Calu3 (cell line): ENCODE results near the gene FAM131C. TPM values are rescaled to one million over a fixed set of nuclear protein-coding genes. Genes with fewer than 3 reads are reported as not detected.
A peak's percentile ranks its signal among the peaks of the same experiment; 100 is the strongest.
"Not testable (repeated sequence)": the region's sequence is repeated elsewhere in the genome, so short reads cannot be mapped to it uniquely, and the experiment has no call there.

ENCODE experiments used
- BruUV-seq: library from RNA; stranded (reverse); fragments of 400-500 nt; replicated peaks from 2 replicates; lab custom pipeline; 2021; lab: Mats Ljungman, UMichigan
- CTCF ChIA-PET: fragments of 300-600 bp; sonication (Branson Sonifier 250); formaldehyde crosslinking; loops from one replicate; lab custom pipeline; 2022; ENCODE audit warnings: antibody characterized with exemption; lab: Charles Lee
- DNase-seq: peaks from one replicate; pipeline ENCODE4 v3.0.0; 2022
- H3K27ac Mint-ChIP-seq: one replicate; pipeline ENCODE4 v1.8.0; 2022; ENCODE audit warnings: mixed read lengths; ENCODE audit not compliant: unreplicated experiment
- H3K27me3 Mint-ChIP-seq: one replicate; pipeline ENCODE4 v1.8.0; 2022; ENCODE audit warnings: mixed read lengths; ENCODE audit not compliant: unreplicated experiment
- H3K36me3 Mint-ChIP-seq: one replicate; pipeline ENCODE4 v1.8.0; 2022; ENCODE audit warnings: mild to moderate bottlenecking, moderate library complexity, mixed read lengths; ENCODE audit not compliant: insufficient read depth, unreplicated experiment
- H3K4me1 Mint-ChIP-seq: one replicate; pipeline ENCODE4 v1.8.0; 2022; ENCODE audit warnings: mild to moderate bottlenecking, low read depth, mixed read lengths; ENCODE audit not compliant: unreplicated experiment
- H3K4me3 Mint-ChIP-seq: one replicate; pipeline ENCODE4 v1.8.0; 2022; ENCODE audit warnings: mild to moderate bottlenecking, low read depth, moderate library complexity, mixed read lengths; ENCODE audit not compliant: unreplicated experiment
- H3K9me3 Mint-ChIP-seq: one replicate; pipeline ENCODE4 v1.8.0; 2022; ENCODE audit warnings: low read depth, mixed read lengths; ENCODE audit not compliant: unreplicated experiment
- CTCF ChIP-seq: fragments of 200-600 bp; IDR thresholded peaks from one replicate; pipeline ENCODE4 v1.8.0; 2022; ENCODE audit warnings: antibody characterized with exemption; ENCODE audit not compliant: unreplicated experiment
- intact Hi-C: fragments of 100-400 bp; cut with micrococcal nuclease; formaldehyde crosslinking; loops from one replicate; pipeline ENCODE4 v1.10.0; 2022; ENCODE audit not compliant: unreplicated experiment
- total RNA-seq: library from RNA; stranded (reverse); gene quantifications from 2 replicates; pipeline ENCODE4 v1.2.3, GENCODE V29; 2022

Gene FAM131C
- total RNA-seq, 1 experiment from 2014 or later, result 0.94 TPM

- CTCF ChIA-PET, result no interaction called here
- Mint-ChIP-seq H3K27ac (no peak overlapping the region), H3K4me3 (no peak overlapping the region), H3K27me3 (peaks cover 37% of the 10 kb centered on the region), H3K9me3 (no peaks in the 10 kb centered on the region), H3K36me3 (no peaks in the 10 kb centered on the region), H3K4me1 (peaks cover 21% of the 10 kb centered on the region)
- no peak for DNase-seq
- no TSS peak for BruUV-seq
- no peak for TF ChIP-seq CTCF
- intact Hi-C loops, result no loop called here
These were observed 8.2 kb downstream of the FAM131C start for GRCh38 chr1:16065269-16065576.

- peak overlapping the region; percentile 20 for H3K27ac Mint-ChIP-seq
- intact Hi-C loops, result no loop called here
- no peak overlapping the region for H3K4me3 Mint-ChIP-seq
- no TSS peak for BruUV-seq
- no peak for DNase-seq
- no peak for TF ChIP-seq CTCF
- CTCF ChIA-PET, result no interaction called here
- H3K4me1 Mint-ChIP-seq, result peaks cover 21% of the 10 kb centered on the region
- H3K27me3 Mint-ChIP-seq, result peaks cover 40% of the 10 kb centered on the region
- H3K9me3 Mint-ChIP-seq, result no peaks in the 10 kb centered on the region
- H3K36me3 Mint-ChIP-seq, result no peaks in the 10 kb centered on the region
These were observed 8.7 kb downstream of the FAM131C start for GRCh38 chr1:16064536-16065268.

GRCh38 chr1:16063921-16064320, 9.5 kb downstream of the FAM131C start:
- Mint-ChIP-seq H3K27ac (no peak overlapping the region), H3K36me3 (no peaks in the 10 kb centered on the region)
- CTCF ChIA-PET, result no interaction called here

GRCh38 chr1:16063226-16063829, 10.1 kb downstream of the FAM131C start:
- intact Hi-C loops, result no loop called here
- Mint-ChIP-seq H3K9me3 (no peaks in the 10 kb centered on the region), H3K36me3 (no peaks in the 10 kb centered on the region), H3K27me3 (peaks cover 40% of the 10 kb centered on the region), H3K4me3 (no peak overlapping the region), H3K27ac (no peak overlapping the region), H3K4me1 (peaks cover 21% of the 10 kb centered on the region)
- no peak for TF ChIP-seq CTCF
- DNase-seq, result no peak
- no TSS peak for BruUV-seq
- CTCF ChIA-PET, result no interaction called here

More at GRCh38 chr1:16063921-16064320, 9.5 kb downstream of the FAM131C start:
- intact Hi-C loops, result no loop called here
- H3K9me3 Mint-ChIP-seq, result no peaks in the 10 kb centered on the region
- peaks cover 40% of the 10 kb centered on the region for H3K27me3 Mint-ChIP-seq
- no TSS peak for BruUV-seq
- H3K4me1 Mint-ChIP-seq, result peaks cover 21% of the 10 kb centered on the region
- DNase-seq, result no peak
- TF ChIP-seq CTCF, result no peak
- H3K4me3 Mint-ChIP-seq, result no peak overlapping the region

- DNase-seq, H3K9me3 Mint-ChIP-seq, CTCF ChIA-PET, H3K36me3 Mint-ChIP-seq, intact Hi-C loops, BruUV-seq, H3K27ac Mint-ChIP-seq, H3K4me3 Mint-ChIP-seq: not testable (repeated sequence)
- Mint-ChIP-seq H3K27me3 (peaks cover 44% of the 10 kb centered on the region), H3K4me1 (peaks cover 17% of the 10 kb centered on the region)
These were observed 10.8 kb downstream of the FAM131C start for GRCh38 chr1:16062687-16063075.

GRCh38 chr1:16061989-16062686, 11.3 kb downstream of the FAM131C start:
- CTCF ChIA-PET, H3K9me3 Mint-ChIP-seq, H3K27ac Mint-ChIP-seq, intact Hi-C loops, H3K36me3 Mint-ChIP-seq, H3K4me3 Mint-ChIP-seq, BruUV-seq, DNase-seq: not testable (repeated sequence)
- peaks cover 13% of the 10 kb centered on the region for H3K4me1 Mint-ChIP-seq
- peaks cover 49% of the 10 kb centered on the region for H3K27me3 Mint-ChIP-seq
